CD1c-positive myeloid dendritic cell (primary cell): ENCODE measurements around the gene GULP1.
"Not testable (repeated sequence)": the region's sequence is repeated elsewhere in the genome, so short reads cannot be mapped to it uniquely, and the experiment has no call there.

ENCODE experiments used
- DNase-seq: peaks from one replicate; pipeline ENCODE4 v3.0.0-alpha.2; 2016; ENCODE audit errors: extremely low spot score

Gene GULP1

GRCh38 chr2:188526701-188527100 is 235.0 kb downstream of the GULP1 start:
- no peak for DNase-seq

DNA sequence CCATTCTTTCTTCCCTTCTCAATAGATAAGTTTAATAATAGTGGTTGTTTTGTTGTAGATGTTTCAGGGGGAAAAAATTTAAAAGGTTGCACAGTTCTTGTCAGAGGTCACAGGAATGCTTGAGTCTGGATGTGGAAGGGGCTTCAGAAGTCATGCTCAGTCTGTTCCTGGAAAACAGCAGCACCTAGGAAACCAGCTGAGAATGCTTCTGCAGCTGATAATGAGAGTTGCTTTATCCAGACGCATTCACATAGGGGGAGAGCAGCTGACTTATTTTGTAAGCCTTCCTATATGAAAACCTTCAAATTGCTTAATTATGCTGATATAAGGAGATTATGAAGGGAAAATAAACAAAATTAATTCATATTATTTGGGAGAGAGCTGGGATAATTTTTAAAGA is 235.5 kb downstream of the GULP1 start:
- DNase-seq, result no peak

GRCh38 chr2:188527581-188527993 is 235.9 kb downstream of the GULP1 start:
- no peak for DNase-seq

DNA sequence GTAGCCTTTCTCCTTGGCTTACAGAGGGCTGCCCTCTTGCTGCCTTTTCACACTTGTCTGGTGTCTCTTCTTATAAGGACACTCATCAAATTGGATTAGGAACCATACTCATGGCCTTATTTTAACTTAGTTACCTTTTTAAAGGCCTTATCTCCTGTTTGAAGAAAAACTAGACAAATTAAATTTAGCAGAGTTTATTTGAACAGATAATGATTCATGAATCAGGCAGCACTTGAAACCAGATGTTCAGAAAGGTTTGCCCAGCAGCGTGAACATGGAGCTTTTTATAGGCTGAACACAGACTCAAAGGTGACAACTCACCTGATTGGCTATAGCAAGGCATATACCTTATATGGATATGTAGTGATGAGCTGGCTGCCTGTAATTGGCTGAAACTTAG is 238.0 kb downstream of the GULP1 start:
- DNase-seq, result no peak

- no peak for DNase-seq
Observed at GRCh38 chr2:188534875-188535274, 243.2 kb downstream of the GULP1 start.

DNA sequence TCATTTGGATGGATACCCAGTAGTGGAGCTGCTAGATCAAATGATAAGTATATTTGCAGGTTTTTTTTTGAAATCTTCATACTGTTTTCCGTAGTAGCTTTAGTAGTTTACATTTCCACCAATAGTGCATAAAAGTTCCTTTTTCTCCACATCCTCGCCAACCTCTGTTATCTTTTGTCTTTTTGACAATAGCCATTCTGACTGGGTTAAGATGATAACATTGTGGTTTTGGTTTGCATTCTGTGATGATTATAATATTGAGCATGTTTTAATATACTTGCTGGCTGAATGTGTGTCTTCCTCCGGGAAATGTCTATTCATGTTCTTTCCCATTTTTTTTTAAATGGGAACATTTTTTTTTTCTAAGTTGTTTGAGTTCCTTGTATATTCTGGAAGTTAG is 260.0 kb downstream of the GULP1 start:
- DNase-seq, result no peak

DNA sequence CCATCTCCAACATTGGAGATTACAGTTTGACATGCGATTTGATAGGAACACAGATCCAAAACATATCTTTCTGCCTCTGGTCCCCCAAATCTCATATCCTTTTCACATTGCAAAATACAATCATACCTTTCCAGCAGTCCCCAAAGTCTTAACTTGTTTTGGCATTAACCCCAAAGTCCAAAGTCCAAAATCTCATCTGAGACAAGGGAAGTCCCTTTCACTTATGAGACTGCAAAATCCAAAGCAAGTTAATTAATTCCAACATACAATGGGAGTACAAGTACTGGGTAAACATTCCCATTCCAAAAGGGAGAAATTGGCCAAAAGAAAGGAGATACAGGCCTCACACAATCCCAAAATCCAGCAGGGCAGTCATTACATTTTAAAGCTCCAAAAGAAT is 265.4 kb downstream of the GULP1 start:
- no peak for DNase-seq

DNA sequence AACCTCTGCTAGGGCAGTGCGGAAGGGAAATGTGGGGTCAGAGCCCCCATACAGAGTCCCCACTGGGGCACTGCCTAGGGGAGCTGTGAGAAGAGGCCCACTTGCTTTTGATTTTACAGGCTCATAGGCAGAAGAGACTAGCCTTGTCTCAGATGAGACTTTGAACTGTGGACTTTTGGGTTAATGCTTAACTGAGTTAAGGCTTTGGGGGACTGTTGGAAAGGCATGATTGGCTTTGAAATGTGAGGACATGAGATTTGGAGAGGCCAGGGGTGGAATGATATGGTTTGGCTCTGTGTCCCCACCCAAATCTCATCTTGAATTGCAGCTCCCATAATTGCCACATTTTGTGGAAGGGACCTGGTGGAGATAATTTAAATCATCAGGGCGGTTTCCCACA is 267.8 kb downstream of the GULP1 start:
- DNase-seq, result not testable (repeated sequence)

DNA sequence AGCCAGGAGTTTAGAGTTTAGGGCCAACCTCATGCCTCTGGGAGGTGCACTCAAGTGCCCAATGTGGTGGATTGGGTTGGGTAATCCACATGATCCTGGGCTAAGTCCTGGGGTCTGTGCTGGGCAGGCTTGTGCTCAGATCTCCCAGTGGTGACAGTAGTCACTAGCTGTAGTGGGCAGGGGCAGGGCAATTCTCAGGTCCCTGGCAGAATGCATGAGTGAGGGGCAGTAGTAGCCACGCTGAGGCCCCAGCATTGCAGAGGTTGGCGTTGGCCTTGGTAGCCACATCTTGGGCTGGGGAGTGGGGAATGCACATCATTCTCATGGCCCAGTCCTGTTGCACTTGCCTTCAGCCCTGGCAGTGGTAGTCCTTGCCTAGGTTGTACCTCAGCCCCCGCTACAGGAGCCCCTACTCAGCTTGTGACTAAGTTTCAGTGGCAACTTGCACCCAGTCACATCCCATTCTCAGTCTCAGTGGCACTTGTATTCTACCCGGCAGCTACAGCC is 269.9 kb downstream of the GULP1 start:
- DNase-seq, result no peak

- no peak for DNase-seq
Observed at GRCh38 chr2:188569431-188570165, 277.9 kb downstream of the GULP1 start.

- no peak for DNase-seq
Observed at GRCh38 chr2:188570370-188570769, 278.7 kb downstream of the GULP1 start.

- DNase-seq, result no peak
Observed at GRCh38 chr2:188571543-188572303, 280.0 kb downstream of the GULP1 start.

DNA sequence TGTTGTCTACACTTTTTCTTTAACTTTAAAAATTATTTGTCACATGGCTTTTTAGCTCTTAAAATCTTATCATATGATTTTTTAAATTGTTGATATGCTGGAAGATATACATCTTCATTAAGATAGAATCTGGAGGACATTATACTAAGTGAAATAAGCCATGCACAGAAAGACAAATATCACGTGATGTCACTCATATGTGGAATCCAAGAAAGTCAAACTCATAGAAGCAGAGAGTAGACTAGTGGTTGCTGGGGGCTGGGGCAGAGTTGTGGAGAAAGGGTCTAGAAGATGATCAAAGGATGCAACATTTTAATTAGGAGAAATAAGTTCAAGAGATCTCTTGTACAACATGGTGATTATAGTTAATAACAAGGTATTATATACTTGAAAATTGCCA is 280.9 kb downstream of the GULP1 start:
- no peak for DNase-seq

GRCh38 chr2:188573453-188573852 is 281.8 kb downstream of the GULP1 start:
- DNase-seq, result no peak

DNA sequence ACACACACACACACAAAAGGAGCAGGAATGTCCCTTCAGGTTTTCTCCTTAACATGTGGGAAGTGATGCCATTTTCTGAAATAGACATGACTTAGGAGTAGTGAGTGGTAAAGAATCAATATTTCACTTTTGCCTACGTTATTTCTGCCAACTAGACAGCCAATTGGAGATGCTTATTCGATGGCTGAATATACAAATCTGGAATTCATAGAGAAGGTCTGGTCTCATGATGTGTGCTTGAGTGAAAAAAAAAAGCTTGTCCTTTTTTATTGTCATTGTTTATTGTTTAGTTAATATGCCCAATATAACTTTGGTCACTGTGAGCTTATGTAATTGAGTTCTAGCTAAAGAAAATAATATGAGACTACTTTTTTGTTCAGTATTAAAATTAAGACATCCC is 284.3 kb downstream of the GULP1 start:
- no peak for DNase-seq

DNA sequence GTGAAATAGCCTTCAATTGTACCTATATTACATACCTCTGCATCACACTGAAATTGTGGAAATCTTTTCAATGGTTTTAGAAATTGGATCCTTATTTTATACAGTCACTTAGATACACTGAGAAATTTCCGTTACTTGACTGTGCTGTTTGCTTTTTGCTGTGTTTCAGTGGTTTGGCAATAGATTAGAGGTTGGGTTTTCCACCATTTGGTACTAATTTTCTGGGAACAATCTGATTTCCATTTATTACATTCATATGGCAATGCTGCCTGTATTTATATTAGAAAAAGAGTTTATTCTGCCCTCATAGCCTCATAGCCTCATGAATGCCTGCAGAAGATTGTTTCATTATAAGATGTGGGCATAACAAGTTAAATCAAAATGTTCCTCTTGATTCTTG is 285.0 kb downstream of the GULP1 start:
- no peak for DNase-seq

DNA sequence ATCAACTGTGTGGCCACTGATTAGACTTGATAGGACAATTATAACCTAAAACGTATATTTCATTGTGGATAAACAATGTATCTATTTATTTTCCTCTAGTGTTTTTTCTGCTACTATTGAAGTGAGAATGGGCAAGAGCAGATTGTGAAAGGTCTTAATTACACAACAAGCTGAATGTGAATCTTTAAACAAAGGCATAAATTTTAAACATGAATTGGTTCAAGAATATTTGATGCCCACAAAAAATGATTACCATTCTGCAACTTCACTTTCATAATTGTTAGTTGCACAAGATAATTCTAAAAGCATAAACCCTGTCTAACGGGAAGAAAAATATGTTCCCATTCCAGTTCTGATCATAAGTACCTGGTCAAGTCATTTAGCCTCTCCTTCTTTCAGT is 285.6 kb downstream of the GULP1 start:
- DNase-seq, result no peak

GRCh38 chr2:188580738-188581137 is 289.1 kb downstream of the GULP1 start:
- DNase-seq, result no peak

DNA sequence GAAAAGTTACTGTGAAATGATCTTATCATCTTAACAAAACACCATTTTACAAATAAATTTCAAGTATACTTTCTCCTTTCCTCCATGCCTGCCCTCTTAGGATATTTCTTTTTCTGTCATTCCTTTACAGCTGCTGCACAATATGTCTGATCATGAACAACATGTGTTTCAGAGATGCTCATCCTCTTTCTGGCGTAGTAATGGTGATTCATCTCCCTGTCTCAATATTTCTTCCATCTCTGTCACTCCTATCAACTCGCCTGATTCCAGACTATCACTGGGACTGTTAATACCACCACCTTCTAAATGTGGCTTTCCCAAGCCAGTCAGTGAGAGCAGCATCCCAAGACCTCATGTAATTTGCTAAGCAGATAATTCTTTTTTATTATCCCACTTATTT is 290.5 kb downstream of the GULP1 start:
- DNase-seq, result no peak

GRCh38 chr2:188588235-188588634 is 296.6 kb downstream of the GULP1 start:
- no peak for DNase-seq

DNA sequence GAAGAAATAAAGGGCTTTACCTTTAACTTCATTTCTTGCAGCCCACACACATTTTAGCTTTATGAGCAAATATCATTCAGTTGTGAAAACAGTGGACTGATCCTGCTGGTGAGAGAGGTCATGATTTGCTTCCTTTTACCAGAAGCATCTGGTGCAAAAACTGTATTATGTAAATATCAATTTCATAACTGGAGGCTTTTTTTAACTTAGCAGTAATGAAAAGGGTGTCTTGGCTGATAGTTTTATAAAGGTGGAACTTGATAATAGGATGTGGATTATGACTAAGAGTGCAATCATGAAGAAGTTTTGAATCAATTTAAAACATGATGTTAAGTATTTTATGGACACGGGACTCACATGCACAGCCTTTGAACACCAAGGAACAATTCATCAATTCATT is 304.4 kb downstream of the GULP1 start:
- DNase-seq, result no peak

DNA sequence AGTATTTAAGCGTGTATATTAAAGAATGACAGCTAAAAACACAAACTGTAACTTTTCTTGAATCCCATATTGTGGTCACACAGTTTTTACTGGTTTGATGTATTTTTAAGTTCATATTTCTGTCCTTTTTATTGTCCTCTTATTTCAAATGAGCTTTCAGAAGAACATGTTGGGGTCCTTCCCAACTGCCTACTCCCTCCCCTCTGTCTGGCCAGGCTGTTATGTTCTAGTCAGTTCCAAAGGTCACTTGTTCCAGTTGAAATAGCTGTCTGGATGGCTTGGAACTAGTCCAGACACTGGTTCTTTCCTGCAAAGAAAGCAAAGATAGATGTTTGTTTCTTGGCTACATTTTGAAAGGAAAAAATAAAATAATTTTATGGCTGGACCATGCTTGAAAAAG is 306.9 kb downstream of the GULP1 start:
- DNase-seq, result no peak

DNA sequence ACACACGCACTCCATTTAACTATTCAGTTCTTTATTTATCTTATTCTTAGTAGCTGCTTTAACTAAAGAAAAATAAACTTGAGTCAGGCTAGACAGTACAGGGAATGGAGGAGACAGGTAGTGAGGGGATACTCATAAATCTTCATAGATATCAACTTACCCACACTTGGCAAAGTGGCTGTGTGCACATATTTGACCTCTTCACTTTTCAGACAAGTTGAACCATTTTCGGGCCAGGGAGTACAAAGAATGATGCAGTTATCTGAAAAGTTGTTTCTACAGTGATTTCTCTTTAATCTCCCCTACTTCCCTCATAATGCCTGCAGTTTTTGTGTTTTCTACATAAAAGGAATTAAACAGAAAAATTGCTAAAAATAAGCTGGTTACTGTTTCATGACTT is 307.5 kb downstream of the GULP1 start:
- DNase-seq, result no peak
